Immature natural killer cell (primary cell): ENCODE measurements around the gene C20orf96. TPM values are rescaled to one million over a fixed set of nuclear protein-coding genes. Genes with fewer than 3 reads are reported as not detected.
"Not testable (repeated sequence)": the region's sequence is repeated elsewhere in the genome, so short reads cannot be mapped to it uniquely, and the experiment has no call there.

Experiments used
- DNase-seq, 3 donors: peaks; one replicate each; pipeline ENCODE4 v3.0.0; 2022; ENCODE audit warnings: mixed read lengths in 1 of 3
- H3K27ac Mint-ChIP-seq, 6 donors: one replicate each; pipeline ENCODE4 v1.8.0; 2020; ENCODE audit warnings: mixed read lengths in 6 of 6, mild to moderate bottlenecking in 5 of 6, inconsistent platforms in 4 of 6, moderate library complexity in 3 of 6
- H3K27me3 Mint-ChIP-seq, 3 donors: one replicate each; pipeline ENCODE4 v1.8.0; 2020 to 2021; ENCODE audit warnings: low read depth in 3 of 3, mild to moderate bottlenecking in 3 of 3, mixed read lengths in 3 of 3, moderate library complexity in 3 of 3, inconsistent platforms in 1 of 3
- H3K36me3 Mint-ChIP-seq, 3 donors: one replicate each; pipeline ENCODE4 v1.8.0; 2020; ENCODE audit warnings: mixed read lengths in 3 of 3, inconsistent platforms in 2 of 3, mild to moderate bottlenecking in 2 of 3
- H3K4me1 Mint-ChIP-seq, 2 donors: one replicate each; pipeline ENCODE4 v1.8.0; 2020; ENCODE audit warnings: inconsistent platforms in 2 of 2, mild to moderate bottlenecking in 2 of 2, mixed read lengths in 2 of 2, moderate library complexity in 1 of 2
- H3K4me3 Mint-ChIP-seq, 5 donors: one replicate each; pipeline ENCODE4 v1.8.0; 2020; ENCODE audit warnings: mild to moderate bottlenecking in 5 of 5, mixed read lengths in 5 of 5, inconsistent platforms in 3 of 5, moderate library complexity in 3 of 5
- H3K9me3 Mint-ChIP-seq, 6 donors: one replicate each; pipeline ENCODE4 v1.8.0; 2020; ENCODE audit warnings: mild to moderate bottlenecking in 6 of 6, mixed read lengths in 6 of 6, inconsistent platforms in 4 of 6, moderate library complexity in 3 of 6
- polyA plus RNA-seq, 3 donors: library from polyadenylated mRNA; unstranded; fragments of 300-500 nt; fragmentation: Illumina TruSeq; gene quantifications; one replicate each; pipeline ENCODE4 v1.2.3, GENCODE V29; 2021

The C20orf96 gene
- polyA plus RNA-seq, 3 donors from 2014 or later = 0.23 to 0.50 (median 0.32) TPM

DNA sequence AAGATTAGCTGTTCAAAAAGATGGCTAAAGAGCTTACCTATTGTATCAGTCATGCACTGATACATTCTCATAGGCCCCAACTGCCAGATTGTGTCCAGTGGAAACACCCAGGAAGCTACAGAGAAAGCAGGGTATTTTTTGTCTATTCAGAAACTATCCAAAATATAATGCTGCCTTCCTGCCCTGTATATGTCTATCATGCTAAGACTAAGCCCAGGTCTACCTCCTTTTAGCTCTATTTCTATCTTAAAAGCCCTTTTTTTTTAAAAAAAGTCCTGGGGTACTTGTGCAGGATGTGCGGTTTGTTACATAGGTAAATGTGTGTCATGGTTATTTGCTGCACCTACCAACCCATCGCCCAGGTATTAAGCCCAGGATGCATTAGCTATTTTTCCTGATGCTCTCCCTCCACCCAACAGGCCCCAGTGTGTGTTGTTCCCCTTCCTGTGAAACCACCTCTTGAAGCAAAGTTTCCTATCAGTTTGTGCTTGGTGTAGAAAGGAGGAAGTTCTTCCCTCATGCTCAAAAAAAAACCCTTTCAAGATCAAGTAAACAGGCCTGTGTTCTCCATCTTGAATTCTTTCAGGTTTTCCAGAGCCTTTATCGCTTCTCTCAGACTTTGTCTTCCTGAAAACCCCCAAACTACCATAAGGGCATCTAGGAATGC, 63.0 kb downstream of the C20orf96 start:
- Mint-ChIP-seq H3K27me3 (peaks cover 1 to 8% (median 3%) of the 10 kb centered on the region in 3 donors), H3K9me3 (no peaks in the 10 kb centered on the region), H3K27ac (no peak overlapping the region), H3K4me1 (no peaks in the 10 kb centered on the region), H3K4me3 (no peak overlapping the region), H3K36me3 (no peaks in the 10 kb centered on the region)
- DNase-seq = no peak

DNA sequence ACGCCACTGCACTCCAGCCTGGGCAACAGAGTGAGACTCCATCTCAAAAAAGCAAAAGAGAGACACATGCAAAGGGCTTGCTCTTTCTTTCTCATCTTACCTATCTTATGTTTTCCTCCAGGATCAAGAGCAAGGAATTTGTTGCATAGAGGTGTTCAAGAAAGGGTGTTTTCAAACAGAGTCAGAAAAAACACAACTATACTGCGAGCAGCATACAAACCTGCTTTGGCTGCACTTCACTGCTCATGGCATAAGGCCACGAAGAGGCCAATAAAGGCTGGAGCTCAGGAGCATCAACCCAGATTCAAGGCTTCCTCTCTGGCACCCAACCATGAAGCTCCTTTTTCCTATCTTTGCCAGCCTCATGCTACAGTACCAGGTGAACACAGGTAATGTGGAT, 63.6 kb downstream of the C20orf96 start, which contains the start of gene DEFB129:
TSS of gene DEFB129 (plus strand) at position 301 of the 400 bp plus-strand sequence. CDS start at position 332, 31 bp downstream.
- Mint-ChIP-seq H3K4me3 (no peak within 1 kb of the TSS), H3K9me3 (no peaks in the 10 kb centered on the region), H3K36me3 (no peaks in the 10 kb centered on the region), H3K4me1 (no peaks in the 10 kb centered on the region), H3K27ac (no peak within 1 kb of the TSS), H3K27me3 (peaks cover 1 to 8% (median 7%) of the 10 kb centered on the region in 3 donors)
- DNase-seq = no peak

DNA sequence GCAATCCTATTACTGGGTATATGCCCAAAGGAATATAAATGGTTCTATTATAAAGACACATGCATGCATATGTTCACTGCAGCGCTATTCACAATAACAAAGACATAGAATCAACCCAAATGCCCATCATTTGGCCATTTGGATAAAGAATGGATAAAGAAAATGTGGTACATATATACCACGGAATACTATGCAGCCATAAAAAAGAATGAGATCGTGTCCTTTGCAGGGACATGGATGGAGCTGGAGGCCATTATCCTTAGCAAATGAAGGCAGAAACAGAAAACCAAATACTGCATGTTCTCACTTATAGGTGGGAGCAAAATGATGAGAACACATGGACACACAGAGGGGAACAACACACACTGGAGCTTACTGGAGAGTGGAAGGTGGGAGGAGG, 64.7 kb downstream of the C20orf96 start:
- not testable (repeated sequence) for H3K4me3 Mint-ChIP-seq, DNase-seq, H3K9me3 Mint-ChIP-seq, H3K27ac Mint-ChIP-seq, H3K4me1 Mint-ChIP-seq, H3K27me3 Mint-ChIP-seq, H3K36me3 Mint-ChIP-seq

DNA sequence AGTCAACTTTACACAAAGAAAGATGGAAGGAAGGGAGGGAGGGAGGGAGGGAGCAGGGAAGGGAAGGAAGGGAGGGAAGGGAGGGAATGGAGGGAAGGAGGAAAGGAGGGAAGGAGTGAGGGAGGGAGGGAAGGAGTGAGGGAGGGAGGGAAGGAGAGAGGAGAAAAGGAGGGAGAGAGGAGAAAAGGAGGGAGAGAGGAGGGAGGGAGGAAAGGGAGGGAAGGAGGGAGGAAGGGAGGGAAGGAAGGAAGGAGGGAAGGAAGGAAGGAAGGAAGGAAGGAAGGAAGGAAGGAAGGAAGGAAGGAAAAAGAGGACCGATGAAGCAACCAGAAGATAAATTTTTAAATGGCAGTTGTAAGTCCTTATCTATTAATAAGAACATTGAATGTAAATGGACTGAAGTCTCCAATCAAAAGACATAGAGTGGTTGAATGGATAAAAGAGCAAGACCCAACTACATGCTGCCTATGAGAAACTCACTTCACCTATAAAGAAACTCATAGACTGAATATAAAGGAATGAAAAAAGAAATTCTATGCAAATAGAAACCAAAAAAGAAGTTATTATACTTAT, 69.2 kb downstream of the C20orf96 start:
- no peak overlapping the region for H3K4me3 Mint-ChIP-seq
- no peaks in the 10 kb centered on the region for H3K36me3 Mint-ChIP-seq
- H3K27me3 Mint-ChIP-seq = peaks cover 9 to 27% (median 11%) of the 10 kb centered on the region in 3 donors
- no peaks in the 10 kb centered on the region for H3K9me3 Mint-ChIP-seq
- DNase-seq = no peak
- no peak overlapping the region for H3K27ac Mint-ChIP-seq
- no peaks in the 10 kb centered on the region for H3K4me1 Mint-ChIP-seq

Other genes with a start within 250 kb of the C20orf96 start
- not detected for gene DEFB125, start 203.1 kb downstream of the C20orf96 start, polyA plus RNA-seq
- not detected for gene DEFB126, start 148.2 kb downstream of the C20orf96 start, polyA plus RNA-seq
- not detected for gene DEFB127, start 133.3 kb downstream of the C20orf96 start, polyA plus RNA-seq
- not detected for gene DEFB128, start 101.0 kb downstream of the C20orf96 start, polyA plus RNA-seq
- gene DEFB129, start 63.5 kb downstream of the C20orf96 start, polyA plus RNA-seq = not detected
- not detected for gene DEFB132, start 33.0 kb downstream of the C20orf96 start, polyA plus RNA-seq
- 10 to 100 TPM in 1 of 3 donors, 1 to 10 TPM in 2; 2.1 to 14.0 (median 6.1) TPM for gene ZCCHC3, start 6.8 kb upstream of the C20orf96 start, polyA plus RNA-seq
- under 1 TPM; 0.08 to 0.27 (median 0.21) TPM for gene SOX12, start 34.8 kb upstream of the C20orf96 start, polyA plus RNA-seq
- 1 to 10 TPM; 6.7 to 8.9 (median 7.1) TPM for gene NRSN2, start 56.4 kb upstream of the C20orf96 start, polyA plus RNA-seq
- 10 to 100 TPM; 17.0 to 27.6 (median 25.0) TPM for gene TRIB3, start 90.0 kb upstream of the C20orf96 start, polyA plus RNA-seq
- gene RBCK1, start 117.5 kb upstream of the C20orf96 start, polyA plus RNA-seq = 100 to 1,000 TPM; 110 to 131 (median 126) TPM
- 10 to 100 TPM; 19.4 to 38.3 (median 33.2) TPM for gene TBC1D20, start 171.8 kb upstream of the C20orf96 start, polyA plus RNA-seq